Measurements from ENCODE around the gene CCDC78. TPM values are rescaled to one million over a fixed set of nuclear protein-coding genes. Genes with fewer than 3 reads are reported as not detected.

The CCDC78 gene
- total RNA-seq, 1 experiment from 2014 or later, result 10.0 TPM

DNA sequence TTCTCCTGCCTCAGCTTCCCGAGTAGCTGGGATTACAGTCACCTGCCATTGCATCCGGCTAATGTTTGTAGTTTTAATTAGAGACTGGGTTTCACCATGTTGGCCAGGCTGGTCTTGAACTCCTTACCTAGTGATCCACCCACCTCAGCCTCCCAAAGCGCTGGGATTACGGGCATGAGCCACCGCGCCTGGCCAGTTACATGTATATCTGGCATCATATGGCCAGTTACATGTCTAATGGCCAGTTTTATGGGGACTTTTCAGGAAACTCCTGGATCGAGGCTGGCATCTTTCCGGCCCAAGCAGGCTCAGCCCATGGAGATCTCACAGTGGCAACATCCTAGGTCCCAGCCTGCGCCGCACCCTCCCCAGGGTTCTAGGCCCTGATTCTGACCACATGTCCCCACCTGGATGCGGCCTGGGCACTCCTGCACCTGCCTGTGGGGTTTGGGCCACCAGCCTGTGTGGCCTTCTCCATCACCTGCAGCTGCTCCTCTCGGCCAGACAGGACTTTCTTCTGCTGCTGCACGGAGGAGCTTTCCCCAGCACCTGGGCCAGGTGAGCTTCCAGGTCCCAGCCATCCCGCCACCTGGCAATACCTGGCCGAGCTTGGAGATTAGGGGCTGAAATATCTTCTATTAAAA, 15.9 kb upstream of the CCDC78 start:
- peak overlapping the region; percentile 79 for H3K4me3 Mint-ChIP-seq (ENCODE audit: low read depth, unreplicated experiment)
- peaks cover 50% of the 10 kb centered on the region for H3K36me3 Mint-ChIP-seq (ENCODE audit: insufficient read depth, unreplicated experiment)
- H3K4me1 Mint-ChIP-seq (ENCODE audit: low read depth, unreplicated experiment), result no peaks in the 10 kb centered on the region
- peak overlapping the region; percentile 62 for H3K27ac Mint-ChIP-seq (ENCODE audit: unreplicated experiment)
- CTCF ChIA-PET, result interaction anchor here (1.7 kb wide), 1 partner anchor 14 kb away, joined by 7 read pairs; no protein-coding TSS in a partner anchor
- no peaks in the 10 kb centered on the region for H3K9me3 Mint-ChIP-seq (ENCODE audit: low read depth, unreplicated experiment)
- intact Hi-C loops (cut with micrococcal nuclease; ENCODE audit: unreplicated experiment), result no loop called here
- H3K27me3 Mint-ChIP-seq (ENCODE audit: unreplicated experiment), result peaks cover 2% of the 10 kb centered on the region
- no TSS peak for BruUV-seq (replicated peaks)
- TF ChIP-seq, protein P1, sequence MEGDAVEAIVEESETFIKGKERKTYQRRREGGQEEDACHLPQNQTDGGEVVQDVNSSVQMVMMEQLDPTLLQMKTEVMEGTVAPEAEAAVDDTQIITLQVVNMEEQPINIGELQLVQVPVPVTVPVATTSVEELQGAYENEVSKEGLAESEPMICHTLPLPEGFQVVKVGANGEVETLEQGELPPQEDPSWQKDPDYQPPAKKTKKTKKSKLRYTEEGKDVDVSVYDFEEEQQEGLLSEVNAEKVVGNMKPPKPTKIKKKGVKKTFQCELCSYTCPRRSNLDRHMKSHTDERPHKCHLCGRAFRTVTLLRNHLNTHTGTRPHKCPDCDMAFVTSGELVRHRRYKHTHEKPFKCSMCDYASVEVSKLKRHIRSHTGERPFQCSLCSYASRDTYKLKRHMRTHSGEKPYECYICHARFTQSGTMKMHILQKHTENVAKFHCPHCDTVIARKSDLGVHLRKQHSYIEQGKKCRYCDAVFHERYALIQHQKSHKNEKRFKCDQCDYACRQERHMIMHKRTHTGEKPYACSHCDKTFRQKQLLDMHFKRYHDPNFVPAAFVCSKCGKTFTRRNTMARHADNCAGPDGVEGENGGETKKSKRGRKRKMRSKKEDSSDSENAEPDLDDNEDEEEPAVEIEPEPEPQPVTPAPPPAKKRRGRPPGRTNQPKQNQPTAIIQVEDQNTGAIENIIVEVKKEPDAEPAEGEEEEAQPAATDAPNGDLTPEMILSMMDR (IDR thresholded peaks at IDR 0.05; ENCODE audit: unreplicated experiment), result no peak
- no peak for DNase-seq

DNA sequence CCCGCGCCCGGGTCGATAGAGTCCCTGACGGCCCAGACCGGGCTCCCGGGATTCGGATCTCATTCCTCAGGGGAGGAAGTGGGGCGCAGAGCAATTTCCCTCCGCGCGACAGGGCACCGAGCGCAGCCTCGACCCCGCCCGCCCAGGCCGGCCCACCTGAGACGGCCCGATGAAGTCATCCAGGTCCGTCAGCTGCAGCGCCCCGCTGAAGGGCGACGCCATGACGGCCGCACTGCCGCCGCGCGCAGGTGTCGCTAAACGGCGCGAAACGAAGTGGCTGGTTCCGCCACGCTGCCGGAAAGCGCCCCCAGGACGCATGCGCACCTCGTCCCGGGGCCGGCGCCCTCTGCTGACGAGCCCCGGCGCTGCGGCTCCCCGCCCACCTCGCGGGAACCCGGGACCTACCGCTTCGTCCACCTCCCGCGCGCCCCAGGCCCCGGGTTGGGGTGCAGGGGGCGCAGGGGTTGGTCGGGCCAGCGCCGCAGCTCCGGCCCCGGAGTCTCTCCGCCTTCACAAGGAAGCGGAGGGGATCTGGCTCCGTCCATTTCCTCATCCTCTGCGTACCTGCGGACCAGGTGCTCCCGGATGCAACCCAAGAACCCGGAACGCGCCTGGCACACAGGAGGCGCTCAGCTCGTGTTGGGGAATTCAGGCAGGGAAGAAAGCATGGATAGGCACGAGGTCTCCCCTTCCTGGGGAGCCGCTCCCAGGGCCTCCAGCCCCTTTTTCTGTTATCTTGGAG, 14.7 kb upstream of the CCDC78 start, which contains the start of gene CIAO3:
CIAO3 (minus strand) TSS at position 234 of the 742 bp plus-strand sequence; CDS start at position 222, 12 bp downstream.
- H3K4me3 Mint-ChIP-seq (ENCODE audit: low read depth, unreplicated experiment), result peak within 1 kb of the TSS; percentile 79
- H3K4me1 Mint-ChIP-seq (ENCODE audit: low read depth, unreplicated experiment), result no peaks in the 10 kb centered on the region
- intact Hi-C loops (cut with micrococcal nuclease; ENCODE audit: unreplicated experiment), result no loop called here
- CTCF ChIA-PET, result interaction anchor here (0.7 to 1.7 kb wide), 12 partner anchors 9 to 61 kb away, joined by 3 to 7 read pairs (median 4); partner anchors contain the start of genes CHTF18, RPUSD1 and STUB1
- DNase-seq, result peak; percentile 96
- TF ChIP-seq, protein P1 (IDR thresholded peaks at IDR 0.05; ENCODE audit: unreplicated experiment), result peak; percentile 97
- no peaks in the 10 kb centered on the region for H3K9me3 Mint-ChIP-seq (ENCODE audit: low read depth, unreplicated experiment)
- BruUV-seq (replicated peaks), result TSS peak; percentile 72
- H3K27ac Mint-ChIP-seq (ENCODE audit: unreplicated experiment), result peak within 1 kb of the TSS; percentile 62
- H3K36me3 Mint-ChIP-seq (ENCODE audit: insufficient read depth, unreplicated experiment), result peaks cover 60% of the 10 kb centered on the region
- no peaks in the 10 kb centered on the region for H3K27me3 Mint-ChIP-seq (ENCODE audit: unreplicated experiment)

DNA sequence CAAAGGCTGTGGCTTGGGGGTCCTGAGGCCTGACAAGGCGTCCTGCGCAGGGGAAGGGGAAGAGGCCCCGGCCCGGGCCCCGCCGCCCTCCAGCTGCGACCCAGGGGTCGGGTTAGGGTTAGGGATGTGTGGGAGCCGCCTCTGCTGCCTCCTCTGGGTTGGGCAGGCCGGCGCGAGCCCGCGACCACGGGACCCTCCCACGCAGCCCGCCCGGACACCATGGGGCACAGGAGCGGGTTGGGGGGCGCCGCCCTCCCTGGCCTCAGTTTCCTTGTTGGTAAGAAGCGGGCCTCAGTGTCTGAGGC, 14.2 kb upstream of the CCDC78 start:
- H3K36me3 Mint-ChIP-seq (ENCODE audit: insufficient read depth, unreplicated experiment), result peaks cover 64% of the 10 kb centered on the region
- H3K4me3 Mint-ChIP-seq (ENCODE audit: low read depth, unreplicated experiment), result peak overlapping the region; percentile 79
- intact Hi-C loops (cut with micrococcal nuclease; ENCODE audit: unreplicated experiment), result no loop called here
- peak overlapping the region; percentile 62 for H3K27ac Mint-ChIP-seq (ENCODE audit: unreplicated experiment)
- no TSS peak for BruUV-seq (replicated peaks)
- no peaks in the 10 kb centered on the region for H3K27me3 Mint-ChIP-seq (ENCODE audit: unreplicated experiment)
- TF ChIP-seq, protein P1 (IDR thresholded peaks at IDR 0.05; ENCODE audit: unreplicated experiment), result no peak
- CTCF ChIA-PET, result interaction anchor here (0.8 to 1.7 kb wide), 9 partner anchors 9 to 55 kb away, joined by 3 to 7 read pairs (median 4); partner anchors contain the start of genes CHTF18 and RPUSD1
- no peaks in the 10 kb centered on the region for H3K9me3 Mint-ChIP-seq (ENCODE audit: low read depth, unreplicated experiment)
- H3K4me1 Mint-ChIP-seq (ENCODE audit: low read depth, unreplicated experiment), result no peaks in the 10 kb centered on the region
- no peak for DNase-seq

DNA sequence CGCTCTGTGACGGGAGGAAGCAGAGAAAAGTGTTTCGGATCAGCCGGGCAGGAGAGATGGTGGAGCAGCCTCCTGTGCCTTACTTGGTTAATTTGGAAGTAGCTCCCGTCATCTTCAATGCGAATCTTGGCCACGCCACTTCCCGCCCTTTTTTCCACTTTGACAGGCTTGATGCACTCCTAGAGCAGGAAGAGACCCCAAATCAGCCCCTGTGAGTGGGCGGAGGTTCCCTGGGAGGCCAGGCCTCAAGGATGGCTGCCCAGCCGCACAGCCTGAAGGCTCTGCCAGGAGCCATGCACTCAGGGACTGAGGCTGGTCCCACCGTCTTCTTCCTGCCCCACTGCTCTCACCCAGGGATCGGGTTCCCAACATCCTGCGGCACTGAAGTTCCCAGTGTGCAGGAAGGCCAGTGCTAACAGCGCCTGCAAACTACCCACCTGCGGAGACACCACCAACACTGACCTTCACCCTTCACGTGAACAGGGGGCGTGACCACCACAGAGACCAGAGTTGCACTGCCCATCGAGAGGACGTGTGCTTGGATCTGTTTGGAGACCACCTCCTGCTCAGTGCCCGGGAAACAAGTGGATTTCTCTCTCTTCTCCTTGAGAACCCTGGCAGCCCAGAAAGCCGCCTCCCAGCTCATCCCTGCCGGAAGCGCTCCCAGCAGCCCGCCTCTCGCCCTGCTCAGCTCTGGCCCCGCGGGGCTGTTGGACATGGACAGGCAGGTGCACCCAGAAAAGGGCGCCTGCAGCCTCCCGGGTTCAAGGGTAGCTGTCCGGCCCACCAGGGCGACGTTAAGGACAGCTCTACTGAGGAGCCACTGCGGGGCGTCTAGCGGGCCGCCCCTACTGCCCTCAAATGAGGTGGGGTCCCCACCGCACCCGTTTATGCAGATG, 13.6 kb upstream of the CCDC78 start:
- no peaks in the 10 kb centered on the region for H3K4me1 Mint-ChIP-seq (ENCODE audit: low read depth, unreplicated experiment)
- intact Hi-C loops (cut with micrococcal nuclease; ENCODE audit: unreplicated experiment), result no loop called here
- CTCF ChIA-PET, result interaction anchor here (0.8 to 1.7 kb wide), 5 partner anchors 12 to 56 kb away, joined by 3 to 7 read pairs (median 5); no protein-coding TSS in a partner anchor
- H3K4me3 Mint-ChIP-seq (ENCODE audit: low read depth, unreplicated experiment), result peak overlapping the region; percentile 79
- no peaks in the 10 kb centered on the region for H3K27me3 Mint-ChIP-seq (ENCODE audit: unreplicated experiment)
- no peaks in the 10 kb centered on the region for H3K9me3 Mint-ChIP-seq (ENCODE audit: low read depth, unreplicated experiment)
- no TSS peak for BruUV-seq (replicated peaks)
- no peak overlapping the region for H3K27ac Mint-ChIP-seq (ENCODE audit: unreplicated experiment)
- TF ChIP-seq, protein P1 (IDR thresholded peaks at IDR 0.05; ENCODE audit: unreplicated experiment), result no peak
- no peak for DNase-seq
- H3K36me3 Mint-ChIP-seq (ENCODE audit: insufficient read depth, unreplicated experiment), result peaks cover 67% of the 10 kb centered on the region

Data from Calu3 (cell line).